OCI-LY7 (cell line): ENCODE measurements around the gene DMD.

Experiments used
- EZH2phosphoT487 ChIP-seq: fragments of 200-600 bp; sonication (generic); IDR thresholded peaks from 2 replicates; pipeline ENCODE4 v1.6.1; 2018; ENCODE audit warnings: low read depth, borderline replicate concordance, mild to moderate bottlenecking, mixed run types, antibody characterized with exemption, low read length, moderate library complexity, mixed read lengths
- TF ChIP-seq, protein P1 (sequence below): fragments of 200-600 bp; sonication (generic); conservative IDR thresholded peaks from 2 replicates; pipeline ENCODE4 v1.5.1; 2014; ENCODE audit warnings: mild to moderate bottlenecking, antibody characterized with exemption, low read length, moderate library complexity, mixed read lengths

DNA sequence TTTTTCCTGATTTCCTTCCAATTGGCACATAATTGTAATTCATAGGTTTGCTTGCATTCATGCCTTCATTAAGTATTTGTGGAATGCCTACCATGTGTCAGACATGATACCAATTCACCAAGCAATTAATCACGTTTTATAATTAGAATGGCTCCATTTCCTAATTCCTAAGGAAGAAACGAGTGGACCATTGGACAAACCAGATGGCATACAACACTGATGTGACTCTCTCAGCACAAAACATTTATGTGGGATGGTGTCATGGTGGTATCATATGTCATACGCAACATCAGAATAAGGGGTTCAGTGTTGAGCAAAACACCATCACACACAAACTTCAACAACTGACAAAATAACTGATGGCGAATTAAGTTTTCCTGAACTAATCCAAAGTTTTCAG lies 502.8 kb downstream of the DMD start:
- TF ChIP-seq, protein P1, sequence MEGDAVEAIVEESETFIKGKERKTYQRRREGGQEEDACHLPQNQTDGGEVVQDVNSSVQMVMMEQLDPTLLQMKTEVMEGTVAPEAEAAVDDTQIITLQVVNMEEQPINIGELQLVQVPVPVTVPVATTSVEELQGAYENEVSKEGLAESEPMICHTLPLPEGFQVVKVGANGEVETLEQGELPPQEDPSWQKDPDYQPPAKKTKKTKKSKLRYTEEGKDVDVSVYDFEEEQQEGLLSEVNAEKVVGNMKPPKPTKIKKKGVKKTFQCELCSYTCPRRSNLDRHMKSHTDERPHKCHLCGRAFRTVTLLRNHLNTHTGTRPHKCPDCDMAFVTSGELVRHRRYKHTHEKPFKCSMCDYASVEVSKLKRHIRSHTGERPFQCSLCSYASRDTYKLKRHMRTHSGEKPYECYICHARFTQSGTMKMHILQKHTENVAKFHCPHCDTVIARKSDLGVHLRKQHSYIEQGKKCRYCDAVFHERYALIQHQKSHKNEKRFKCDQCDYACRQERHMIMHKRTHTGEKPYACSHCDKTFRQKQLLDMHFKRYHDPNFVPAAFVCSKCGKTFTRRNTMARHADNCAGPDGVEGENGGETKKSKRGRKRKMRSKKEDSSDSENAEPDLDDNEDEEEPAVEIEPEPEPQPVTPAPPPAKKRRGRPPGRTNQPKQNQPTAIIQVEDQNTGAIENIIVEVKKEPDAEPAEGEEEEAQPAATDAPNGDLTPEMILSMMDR, result no peak
- no peak for TF ChIP-seq EZH2phosphoT487
